Fibroblast of the aortic adventitia (primary cell): ENCODE results near the gene NKD1. TPM values are rescaled to one million over a fixed set of nuclear protein-coding genes. Genes with fewer than 3 reads are reported as not detected.

Source experiments
- DNase-seq: peaks from one replicate; pipeline ENCODE4 v3.0.0-alpha.2; 2010; ENCODE audit warnings: low read depth
- H3K4me3 ChIP-seq: 2 replicates; pipeline ENCODE4 v1.5.1; 2011; ENCODE audit warnings: low read depth, mild to moderate bottlenecking, control low read depth, low read length, moderate library complexity
- CTCF ChIP-seq: IDR thresholded peaks from 2 replicates; pipeline ENCODE4 v1.5.1; 2011; ENCODE audit warnings: mild to moderate bottlenecking, low read length, control low read depth, inconsistent platforms; ENCODE audit not compliant: insufficient read depth
- total RNA-seq: library from RNA; depleted of rRNA; stranded (reverse); fragments of >200 nt; gene quantifications from 2 replicates; pipeline ENCODE4 v1.2.3, GENCODE V29; 2012; ENCODE audit warnings: low replicate concordance

NKD1 gene
- total RNA-seq, 1 donor: 0.09 TPM

DNA sequence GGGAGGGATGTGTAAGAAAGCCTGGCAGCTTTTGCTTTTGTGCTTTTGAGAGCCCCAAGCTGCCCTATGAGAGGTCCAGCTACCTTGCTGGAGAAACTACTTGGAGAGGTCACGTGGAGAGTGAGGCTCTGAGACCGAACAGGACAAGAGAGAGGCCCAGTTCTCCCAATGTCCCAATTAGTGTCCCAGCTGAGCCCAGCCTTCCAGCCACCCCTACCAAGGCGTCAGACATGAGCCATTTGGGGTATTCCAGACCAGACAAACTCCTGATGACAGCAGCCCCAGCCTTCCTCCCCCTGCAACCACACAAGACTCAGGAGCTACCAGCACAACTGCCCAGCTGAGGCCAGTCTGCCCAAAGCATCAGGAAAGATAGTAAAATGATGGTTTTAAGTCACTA lies 35.0 kb downstream of the NKD1 start:
- DNase-seq: no peak
- H3K4me3 ChIP-seq: no peak overlapping the region
- no peak for TF ChIP-seq CTCF

DNA sequence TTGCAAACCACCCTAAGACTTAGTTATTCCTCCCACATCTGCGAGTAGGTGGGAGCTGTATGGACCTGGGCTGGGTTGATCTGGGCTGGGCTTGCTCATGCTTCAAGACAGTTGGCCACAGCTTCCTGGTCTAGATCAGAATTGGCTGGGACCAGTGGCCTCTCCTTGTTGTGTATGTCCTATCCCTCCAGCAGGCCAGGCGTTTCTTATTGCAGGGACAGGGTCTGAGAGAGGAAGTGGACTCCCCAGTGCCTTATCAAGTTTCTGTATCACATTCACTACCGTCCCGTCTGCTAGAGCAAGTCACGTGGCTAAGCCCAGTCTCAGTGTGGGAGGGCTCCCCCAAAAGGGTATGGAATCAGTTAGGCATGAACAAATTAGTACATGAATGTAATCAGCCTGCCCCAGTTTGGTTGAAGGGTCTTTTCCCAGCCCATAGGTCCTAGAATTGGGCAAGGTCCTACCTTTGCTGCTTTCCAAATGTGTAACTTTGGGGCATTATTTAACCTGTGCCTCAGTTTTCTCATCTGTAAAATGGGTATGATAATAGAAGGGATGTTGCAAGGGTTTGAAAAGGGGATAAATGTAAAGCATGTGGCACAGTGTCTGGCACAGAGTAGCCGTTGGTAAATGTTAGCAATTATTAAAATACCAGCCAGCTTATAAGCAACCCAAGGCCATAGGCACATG lies 36.0 kb downstream of the NKD1 start:
- no peak for DNase-seq
- TF ChIP-seq CTCF: no peak
- H3K4me3 ChIP-seq: no peak overlapping the region

GRCh38 chr16:50585331-50585776 lies 37.2 kb downstream of the NKD1 start:
- TF ChIP-seq CTCF: no peak
- DNase-seq: peak; percentile 89
- H3K4me3 ChIP-seq: no peak overlapping the region

GRCh38 chr16:50587543-50587942 lies 39.3 kb downstream of the NKD1 start:
- TF ChIP-seq CTCF: no peak
- no peak overlapping the region for H3K4me3 ChIP-seq
- DNase-seq: no peak

- DNase-seq: no peak
- no peak for TF ChIP-seq CTCF
- no peak overlapping the region for H3K4me3 ChIP-seq
Observed at GRCh38 chr16:50588276-50588675, 40.1 kb downstream of the NKD1 start.

DNA sequence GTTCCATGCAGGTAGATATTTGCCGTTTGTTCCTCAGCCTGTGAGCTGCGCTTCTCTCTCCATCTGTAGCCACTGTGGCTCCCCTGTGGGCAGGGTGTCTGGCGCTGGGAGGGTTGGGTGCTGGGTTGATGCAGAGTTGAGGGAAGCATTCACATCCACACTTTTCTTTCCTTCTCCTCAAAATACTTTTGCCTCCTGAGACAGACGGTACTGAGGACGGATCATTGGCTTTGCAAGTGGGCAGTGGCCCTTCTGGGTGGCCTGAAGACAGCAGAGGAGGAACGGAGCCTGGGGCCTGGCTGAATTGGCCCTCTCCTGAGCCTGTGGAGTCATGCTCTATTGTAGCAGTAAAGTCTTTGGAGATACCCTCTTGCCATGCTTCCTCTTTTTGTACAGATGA lies 43.0 kb downstream of the NKD1 start:
- no peak for DNase-seq
- H3K4me3 ChIP-seq: no peak overlapping the region
- TF ChIP-seq CTCF: no peak
